Neural cell (in vitro differentiated cells): ENCODE data around the gene SETD2.

ENCODE experiments used
- EZH2 ChIP-seq: fragments of 200-600, 300-800 bp; shearing (Covaris generic), sonication (generic); IDR thresholded peaks from 2 replicates; pipeline ENCODE4 v1.6.1; 2014; ENCODE audit warnings: antibody characterized with exemption, low read length, borderline replicate concordance, mild to moderate bottlenecking; ENCODE audit not compliant: insufficient read depth, poor library complexity, severe bottlenecking
- MXI1 ChIP-seq: fragments of 450-650 bp; conservative IDR thresholded peaks from 2 replicates; pipeline ENCODE4 v1.6.1; 2014; ENCODE audit warnings: antibody characterized with exemption, mild to moderate bottlenecking; ENCODE audit not compliant: poor library complexity, severe bottlenecking
- POLR2AphosphoS5 ChIP-seq: IDR thresholded peaks from 2 replicates; pipeline ENCODE4 v1.6.1; 2012
- TF ChIP-seq, protein P1 (sequence below): fragments of 450-650 bp; IDR thresholded peaks from 2 replicates; pipeline ENCODE4 v1.5.1; 2014; ENCODE audit warnings: antibody characterized with exemption, mild to moderate bottlenecking, moderate library complexity; ENCODE audit not compliant: poor library complexity, severe bottlenecking
- TF ChIP-seq, protein P2 (sequence below): IDR thresholded peaks from 2 replicates; pipeline ENCODE4 v1.6.1; 2012; ENCODE audit warnings: borderline replicate concordance

DNA sequence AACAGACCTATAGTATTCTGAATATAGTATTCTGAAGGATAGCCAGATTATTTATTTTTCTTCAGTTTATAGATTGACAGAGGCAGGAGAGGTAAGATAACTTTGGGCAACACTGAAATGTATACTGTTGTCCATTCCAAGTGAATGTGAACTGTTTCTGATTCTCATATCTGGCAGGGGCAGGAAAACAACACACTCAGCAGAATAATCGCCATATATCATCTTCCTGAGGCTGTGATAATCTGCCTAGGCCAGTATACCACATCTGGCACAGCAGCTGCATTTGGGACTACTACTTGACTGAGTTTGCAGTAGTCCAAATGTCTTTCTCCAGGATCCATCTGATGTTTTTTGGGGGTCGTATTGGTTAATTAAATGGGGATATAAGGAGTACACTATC lies 22.4 kb upstream of the SETD2 start:
- TF ChIP-seq, protein P1, sequence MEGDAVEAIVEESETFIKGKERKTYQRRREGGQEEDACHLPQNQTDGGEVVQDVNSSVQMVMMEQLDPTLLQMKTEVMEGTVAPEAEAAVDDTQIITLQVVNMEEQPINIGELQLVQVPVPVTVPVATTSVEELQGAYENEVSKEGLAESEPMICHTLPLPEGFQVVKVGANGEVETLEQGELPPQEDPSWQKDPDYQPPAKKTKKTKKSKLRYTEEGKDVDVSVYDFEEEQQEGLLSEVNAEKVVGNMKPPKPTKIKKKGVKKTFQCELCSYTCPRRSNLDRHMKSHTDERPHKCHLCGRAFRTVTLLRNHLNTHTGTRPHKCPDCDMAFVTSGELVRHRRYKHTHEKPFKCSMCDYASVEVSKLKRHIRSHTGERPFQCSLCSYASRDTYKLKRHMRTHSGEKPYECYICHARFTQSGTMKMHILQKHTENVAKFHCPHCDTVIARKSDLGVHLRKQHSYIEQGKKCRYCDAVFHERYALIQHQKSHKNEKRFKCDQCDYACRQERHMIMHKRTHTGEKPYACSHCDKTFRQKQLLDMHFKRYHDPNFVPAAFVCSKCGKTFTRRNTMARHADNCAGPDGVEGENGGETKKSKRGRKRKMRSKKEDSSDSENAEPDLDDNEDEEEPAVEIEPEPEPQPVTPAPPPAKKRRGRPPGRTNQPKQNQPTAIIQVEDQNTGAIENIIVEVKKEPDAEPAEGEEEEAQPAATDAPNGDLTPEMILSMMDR: no peak
- TF ChIP-seq POLR2AphosphoS5 (no peak), EZH2 (no peak), MXI1 (no peak)
- TF ChIP-seq, protein P2, sequence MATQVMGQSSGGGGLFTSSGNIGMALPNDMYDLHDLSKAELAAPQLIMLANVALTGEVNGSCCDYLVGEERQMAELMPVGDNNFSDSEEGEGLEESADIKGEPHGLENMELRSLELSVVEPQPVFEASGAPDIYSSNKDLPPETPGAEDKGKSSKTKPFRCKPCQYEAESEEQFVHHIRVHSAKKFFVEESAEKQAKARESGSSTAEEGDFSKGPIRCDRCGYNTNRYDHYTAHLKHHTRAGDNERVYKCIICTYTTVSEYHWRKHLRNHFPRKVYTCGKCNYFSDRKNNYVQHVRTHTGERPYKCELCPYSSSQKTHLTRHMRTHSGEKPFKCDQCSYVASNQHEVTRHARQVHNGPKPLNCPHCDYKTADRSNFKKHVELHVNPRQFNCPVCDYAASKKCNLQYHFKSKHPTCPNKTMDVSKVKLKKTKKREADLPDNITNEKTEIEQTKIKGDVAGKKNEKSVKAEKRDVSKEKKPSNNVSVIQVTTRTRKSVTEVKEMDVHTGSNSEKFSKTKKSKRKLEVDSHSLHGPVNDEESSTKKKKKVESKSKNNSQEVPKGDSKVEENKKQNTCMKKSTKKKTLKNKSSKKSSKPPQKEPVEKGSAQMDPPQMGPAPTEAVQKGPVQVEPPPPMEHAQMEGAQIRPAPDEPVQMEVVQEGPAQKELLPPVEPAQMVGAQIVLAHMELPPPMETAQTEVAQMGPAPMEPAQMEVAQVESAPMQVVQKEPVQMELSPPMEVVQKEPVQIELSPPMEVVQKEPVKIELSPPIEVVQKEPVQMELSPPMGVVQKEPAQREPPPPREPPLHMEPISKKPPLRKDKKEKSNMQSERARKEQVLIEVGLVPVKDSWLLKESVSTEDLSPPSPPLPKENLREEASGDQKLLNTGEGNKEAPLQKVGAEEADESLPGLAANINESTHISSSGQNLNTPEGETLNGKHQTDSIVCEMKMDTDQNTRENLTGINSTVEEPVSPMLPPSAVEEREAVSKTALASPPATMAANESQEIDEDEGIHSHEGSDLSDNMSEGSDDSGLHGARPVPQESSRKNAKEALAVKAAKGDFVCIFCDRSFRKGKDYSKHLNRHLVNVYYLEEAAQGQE: no peak
